HCT116 (cell line): ENCODE measurements around the gene KCNE1.
A peak's percentile ranks its signal among the peaks of the same experiment; 100 is the strongest.

ENCODE experiments used
- CEBPB ChIP-seq: IDR thresholded peaks from 2 replicates; pipeline ENCODE4 v1.6.1; 2012; ENCODE audit warnings: low read depth
- EZH2 ChIP-seq: fragments of 200-600 bp; sonication (generic); IDR thresholded peaks from 2 replicates; pipeline ENCODE4 v1.6.1; 2017; ENCODE audit warnings: antibody characterized with exemption, mixed run types
- FOSL1 ChIP-seq: IDR thresholded peaks from 2 replicates; pipeline ENCODE4 v1.6.1; 2012; ENCODE audit warnings: low read depth
- JUND ChIP-seq: IDR thresholded peaks from 2 replicates; pipeline ENCODE4 v1.6.1; 2012
- POLR2A ChIP-seq: IDR thresholded peaks from 2 replicates; pipeline ENCODE4 v1.7.0; 2011; ENCODE audit warnings: borderline replicate concordance; ENCODE audit not compliant: insufficient read depth, insufficient read length; ENCODE audit errors: extremely low read depth
- POLR2AphosphoS5 ChIP-seq: IDR thresholded peaks from 2 replicates; pipeline ENCODE4 v1.6.1; 2011; ENCODE audit warnings: mild to moderate bottlenecking, low read depth, low read length, moderate library complexity
- SIN3A ChIP-seq: IDR thresholded peaks from 2 replicates; pipeline ENCODE4 v1.6.1; 2012; ENCODE audit warnings: low read depth
- SP1 ChIP-seq: IDR thresholded peaks from 2 replicates; pipeline ENCODE4 v1.6.1; 2012; ENCODE audit warnings: low read depth
- SRF ChIP-seq: IDR thresholded peaks from 2 replicates; pipeline ENCODE4 v1.6.1; 2012; ENCODE audit warnings: low read depth
- YY1 ChIP-seq: IDR thresholded peaks from 2 replicates; pipeline ENCODE4 v1.6.1; 2011; ENCODE audit warnings: low read length, low read depth, moderate library complexity, mild to moderate bottlenecking; ENCODE audit not compliant: insufficient replicate concordance; ENCODE audit errors: extremely low read depth
- ZNF274 ChIP-seq: fragments of 200-500 bp; sonication (Bioruptor generic); IDR thresholded peaks from 2 replicates; pipeline ENCODE4 v1.6.1; 2014; ENCODE audit warnings: mild to moderate bottlenecking, low read depth, low read length, inconsistent platforms
- TF ChIP-seq, protein P1 (sequence below), 3 experiments: fragments of 200-600 bp in 1 of 3; sonication (generic) in 1 of 3; IDR thresholded peaks in 2 of 3; conservative IDR thresholded peaks in 1 of 3; 2 replicates each; pipeline ENCODE4 v1.5.1; 2012 to 2017; ENCODE audit warnings: low read depth in 2 of 3, low read length in 2 of 3, antibody characterized with exemption in 1 of 3, borderline replicate concordance in 1 of 3, control low read depth in 1 of 3, mild to moderate bottlenecking in 1 of 3, mixed read lengths in 1 of 3, mixed run types in 1 of 3, moderate library complexity in 1 of 3; ENCODE audit not compliant: insufficient read depth in 1 of 3
- TF ChIP-seq, protein P2 (sequence below): IDR thresholded peaks from 2 replicates; pipeline ENCODE4 v1.6.1; 2012
- TF ChIP-seq, protein P3 (sequence below): IDR thresholded peaks from 2 replicates; pipeline ENCODE4 v1.6.1; 2012

DNA sequence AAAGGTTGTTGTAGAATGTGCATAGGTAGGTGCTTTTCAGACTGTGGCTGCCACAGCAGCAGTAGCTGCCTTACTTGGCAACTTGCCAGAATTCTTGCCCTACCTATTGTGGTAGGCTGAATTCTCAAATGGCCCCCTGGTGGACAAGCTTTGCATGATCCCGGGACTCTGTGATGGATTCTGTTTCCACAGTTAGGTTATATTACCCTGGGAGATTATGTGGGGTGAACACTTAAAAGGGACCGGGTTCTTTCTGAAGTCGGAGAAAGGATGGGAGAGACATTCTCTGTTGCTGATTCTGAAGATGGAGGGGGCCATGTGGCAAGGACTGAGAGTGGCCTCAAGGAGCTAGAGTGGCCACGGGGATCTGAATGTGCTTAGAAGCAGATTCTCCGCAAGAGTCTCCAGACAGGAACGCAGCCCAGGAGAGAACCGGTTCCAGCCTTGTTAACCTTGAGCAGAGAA, 32.1 kb upstream of the KCNE1 start:
- TF ChIP-seq, protein P1, sequence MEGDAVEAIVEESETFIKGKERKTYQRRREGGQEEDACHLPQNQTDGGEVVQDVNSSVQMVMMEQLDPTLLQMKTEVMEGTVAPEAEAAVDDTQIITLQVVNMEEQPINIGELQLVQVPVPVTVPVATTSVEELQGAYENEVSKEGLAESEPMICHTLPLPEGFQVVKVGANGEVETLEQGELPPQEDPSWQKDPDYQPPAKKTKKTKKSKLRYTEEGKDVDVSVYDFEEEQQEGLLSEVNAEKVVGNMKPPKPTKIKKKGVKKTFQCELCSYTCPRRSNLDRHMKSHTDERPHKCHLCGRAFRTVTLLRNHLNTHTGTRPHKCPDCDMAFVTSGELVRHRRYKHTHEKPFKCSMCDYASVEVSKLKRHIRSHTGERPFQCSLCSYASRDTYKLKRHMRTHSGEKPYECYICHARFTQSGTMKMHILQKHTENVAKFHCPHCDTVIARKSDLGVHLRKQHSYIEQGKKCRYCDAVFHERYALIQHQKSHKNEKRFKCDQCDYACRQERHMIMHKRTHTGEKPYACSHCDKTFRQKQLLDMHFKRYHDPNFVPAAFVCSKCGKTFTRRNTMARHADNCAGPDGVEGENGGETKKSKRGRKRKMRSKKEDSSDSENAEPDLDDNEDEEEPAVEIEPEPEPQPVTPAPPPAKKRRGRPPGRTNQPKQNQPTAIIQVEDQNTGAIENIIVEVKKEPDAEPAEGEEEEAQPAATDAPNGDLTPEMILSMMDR (IDR thresholded peaks at IDR 0.05 in 2 of 3, conservative IDR thresholded peaks at IDR 0.05 in 1 of 3; ENCODE audit: borderline replicate concordance in 1 of 3, insufficient read depth in 1 of 3, low read depth in 2 of 3, low read length in 2 of 3), result peak in 2 of 3 experiments; percentile 72 to 80; a peak in 4 of 6 replicates
- no peak for TF ChIP-seq EZH2
- no peak for TF ChIP-seq FOSL1
- TF ChIP-seq, protein P2, sequence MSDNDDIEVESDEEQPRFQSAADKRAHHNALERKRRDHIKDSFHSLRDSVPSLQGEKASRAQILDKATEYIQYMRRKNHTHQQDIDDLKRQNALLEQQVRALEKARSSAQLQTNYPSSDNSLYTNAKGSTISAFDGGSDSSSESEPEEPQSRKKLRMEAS, result no peak
- TF ChIP-seq POLR2A, result no peak
- TF ChIP-seq CEBPB, result no peak
- TF ChIP-seq YY1, result no peak
- TF ChIP-seq SIN3A, result no peak
- TF ChIP-seq SP1, result no peak
- TF ChIP-seq SRF, result no peak
- TF ChIP-seq POLR2AphosphoS5, result peak; percentile 41
- TF ChIP-seq JUND, result no peak
- no peak for TF ChIP-seq ZNF274
- TF ChIP-seq, protein P3, sequence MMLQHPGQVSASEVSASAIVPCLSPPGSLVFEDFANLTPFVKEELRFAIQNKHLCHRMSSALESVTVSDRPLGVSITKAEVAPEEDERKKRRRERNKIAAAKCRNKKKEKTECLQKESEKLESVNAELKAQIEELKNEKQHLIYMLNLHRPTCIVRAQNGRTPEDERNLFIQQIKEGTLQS, result no peak
